Esophagus (tissue), 2 donors: ENCODE data around the gene P2RY8. TPM values are rescaled to one million over a fixed set of nuclear protein-coding genes. Genes with fewer than 3 reads are reported as not detected.

ENCODE experiments used
- H3K27ac ChIP-seq, 2 donors: one replicate each; pipeline ENCODE4 v1.5.1; 2013; ENCODE audit warnings: low read depth in 2 of 2, mild to moderate bottlenecking in 2 of 2, inconsistent platforms in 1 of 2, low read length in 1 of 2, moderate library complexity in 1 of 2
- H3K27me3 ChIP-seq, 2 donors: one replicate each; pipeline ENCODE4 v1.6.1; 2013; ENCODE audit warnings: low read length in 2 of 2, control low read depth in 1 of 2, mild to moderate bottlenecking in 1 of 2; ENCODE audit not compliant: insufficient read depth in 2 of 2, control insufficient read depth in 1 of 2
- H3K36me3 ChIP-seq, 2 donors: one replicate each; pipeline ENCODE4 v1.6.1; 2013; ENCODE audit warnings: low read length in 1 of 2; ENCODE audit not compliant: control insufficient read depth in 2 of 2, insufficient read depth in 2 of 2
- H3K4me1 ChIP-seq, 2 donors: one replicate each; pipeline ENCODE4 v1.6.1; 2013; ENCODE audit warnings: low read length in 1 of 2; ENCODE audit not compliant: control insufficient read depth in 2 of 2, insufficient read depth in 2 of 2
- H3K4me3 ChIP-seq, 2 donors: one replicate each; pipeline ENCODE4 v1.5.1; 2013; ENCODE audit warnings: low read length in 2 of 2, mild to moderate bottlenecking in 2 of 2, low read depth in 1 of 2, moderate library complexity in 1 of 2
- H3K9me3 ChIP-seq, 2 donors: one replicate each; pipeline ENCODE4 v1.6.1; 2013; ENCODE audit warnings: mild to moderate bottlenecking in 2 of 2, low read depth in 1 of 2, low read length in 1 of 2, moderate library complexity in 1 of 2; ENCODE audit not compliant: control insufficient read depth in 2 of 2, insufficient read depth in 1 of 2
- WGBS, 2 donors: extraction: QIAGEN DNeasy Blood & Tissue Kit; methylation state at CpG; one replicate each; pipeline ENCODE4 v1.1.7; 2013; 5-methylcytosine and 5-hydroxymethylcytosine counted together
- polyA plus RNA-seq, 2 donors: library from polyadenylated mRNA; stranded (reverse); fragments of 200-250 nt; gene quantifications; one replicate each; pipeline ENCODE4 v1.2.3, GENCODE V29; 2013
- donor health status: healthy with polysubstance abuse.
- donor health status: Bipolar disorder and iron deficiency.

P2RY8 gene
- polyA plus RNA-seq, 2 donors, result 0.24 TPM

DNA sequence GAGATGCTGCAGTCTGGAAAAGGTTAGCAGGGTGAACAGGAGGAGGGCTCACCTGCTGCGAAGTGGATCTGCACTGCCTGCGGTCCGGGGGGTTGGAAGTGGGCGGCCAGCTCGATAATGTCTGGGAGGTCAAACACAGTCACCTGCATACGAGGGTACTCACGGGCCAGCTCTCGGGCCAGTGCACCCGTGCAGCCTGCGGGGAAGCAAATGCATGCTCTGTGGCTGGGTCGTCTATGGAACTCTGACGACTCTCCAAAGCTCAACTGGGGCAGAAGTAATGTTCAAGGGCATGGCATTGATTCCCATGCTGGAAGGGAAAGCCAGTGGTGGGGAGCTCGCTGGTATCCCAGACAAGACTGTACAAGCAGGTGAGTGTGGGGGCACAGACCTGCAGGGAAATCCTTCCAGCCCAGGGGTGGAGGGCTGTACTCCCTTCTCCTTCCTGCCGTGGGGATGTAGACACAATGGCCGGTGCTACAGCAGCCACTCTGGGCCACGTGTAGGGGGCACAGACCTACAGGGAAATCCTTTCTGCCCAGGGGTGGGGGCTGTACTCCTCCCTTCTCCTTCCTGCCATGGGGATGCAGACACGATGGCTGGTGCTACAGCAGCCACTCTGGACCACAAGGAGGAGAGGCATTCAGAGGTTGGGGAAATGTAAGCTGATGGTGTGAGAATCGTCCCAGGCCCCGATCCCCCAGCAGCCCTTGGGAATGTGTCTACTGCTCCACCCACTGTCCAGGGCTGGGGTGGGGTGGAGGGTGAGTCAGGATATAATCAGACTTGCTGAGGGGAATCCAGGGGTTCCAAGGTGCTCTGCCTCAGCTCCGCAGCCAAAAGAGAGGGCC is 118.8 kb downstream of the P2RY8 start:
- peaks cover 0 to 30% of the 10 kb centered on the region in 2 donors for H3K36me3 ChIP-seq
- H3K27me3 ChIP-seq, result no peaks in the 10 kb centered on the region
- H3K27ac ChIP-seq, result no peak overlapping the region
- H3K9me3 ChIP-seq, result peaks cover 0 to 25% of the 10 kb centered on the region in 2 donors
- 96 to 97% methylated on average over 19 to 20 of the region's 20 CpGs for WGBS, 2 donors
- H3K4me1 ChIP-seq, result no peaks in the 10 kb centered on the region
- H3K4me3 ChIP-seq, result no peak overlapping the region

DNA sequence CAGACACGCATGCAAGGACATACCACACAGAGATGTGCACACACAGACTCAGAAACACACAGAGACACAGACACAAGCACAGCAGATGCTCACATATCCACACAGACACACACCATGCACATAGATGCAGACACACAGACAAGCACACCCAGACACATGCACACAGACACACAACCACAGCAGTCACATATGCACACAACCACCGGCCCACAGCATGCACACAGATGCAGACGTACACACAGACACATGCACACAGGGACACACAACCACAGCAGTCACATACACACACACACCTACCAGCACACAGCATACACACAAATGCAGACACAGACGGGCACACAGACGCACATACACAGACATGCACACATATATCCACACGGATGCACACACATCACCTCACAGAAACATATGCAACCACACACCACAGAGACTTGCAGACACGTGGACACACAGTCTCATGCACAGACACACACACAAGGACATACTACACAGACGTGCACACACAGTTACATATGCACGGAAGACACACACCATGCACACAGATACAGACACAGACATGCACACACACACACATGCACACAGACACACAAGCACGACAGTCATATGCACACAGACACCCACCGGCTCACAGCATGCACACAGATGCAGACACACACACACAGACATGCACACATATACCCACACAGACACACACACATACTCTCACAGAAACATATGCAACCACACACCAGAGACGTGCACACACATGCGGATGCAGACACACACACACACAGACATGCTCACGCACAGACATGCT is 119.8 kb downstream of the P2RY8 start:
- Histone ChIP-seq H3K9me3 (peaks cover 0 to 19% of the 10 kb centered on the region in 2 donors), H3K27me3 (no peaks in the 10 kb centered on the region), H3K4me3 (no peak overlapping the region), H3K4me1 (no peaks in the 10 kb centered on the region), H3K27ac (no peak overlapping the region), H3K36me3 (peaks cover 0 to 33% of the 10 kb centered on the region in 2 donors)
- WGBS, 2 donors, result 79 to 88% methylated on average over 13 to 14 of the region's 14 CpGs

- Histone ChIP-seq H3K27ac (no peak overlapping the region), H3K4me3 (no peak overlapping the region), H3K4me1 (no peaks in the 10 kb centered on the region), H3K27me3 (no peaks in the 10 kb centered on the region), H3K36me3 (peaks cover 0 to 32% of the 10 kb centered on the region in 2 donors), H3K9me3 (peaks cover 0 to 12% of the 10 kb centered on the region in 2 donors)
- 72 to 82% methylated on average over 15 of the region's 15 CpGs for whole genome bisulfite sequencing, 2 donors
These were observed 120.6 kb downstream of the P2RY8 start for GRCh38 chrX:1416327-1416784.

Other genes starting within 250 kb of the P2RY8 start
- gene IL3RA, start 200.4 kb downstream of the P2RY8 start, polyA plus RNA-seq, result 1 to 10 TPM; 2.2 to 2.7 TPM
- 100 to 1,000 TPM; 133 to 354 TPM for gene SLC25A6, start 145.1 kb downstream of the P2RY8 start, polyA plus RNA-seq
- gene ASMTL, start 84.3 kb downstream of the P2RY8 start, polyA plus RNA-seq, result 10 to 100 TPM in 1 of 2 donors, 1 to 10 TPM in 1; 8.5 to 13.6 TPM
- 10 to 100 TPM; 23.9 to 42.8 TPM for gene AKAP17A, start 54.4 kb upstream of the P2RY8 start, polyA plus RNA-seq
- gene ASMT, start 77.9 kb upstream of the P2RY8 start, polyA plus RNA-seq, result under 1 TPM; 0.06 to 0.26 TPM